GM21390 (cell line): ENCODE results near the gene MOCS2.

ENCODE experiments used
- ATAC-seq: cut with Tn5 transposase; IDR thresholded peaks from one replicate; pipeline ENCODE4 v1.9.1; 2021; ENCODE audit not compliant: unreplicated experiment

Gene MOCS2

GRCh38 chr5:53095931-53096525 lies 13.5 kb downstream of the MOCS2 start:
- peak; percentile 88 for ATAC-seq

- ATAC-seq: no peak
These were observed 14.3 kb downstream of the MOCS2 start for GRCh38 chr5:53095217-53095616.

GRCh38 chr5:53092242-53092641 lies 17.3 kb downstream of the MOCS2 start:
- no peak for ATAC-seq

GRCh38 chr5:53091289-53091688 lies 18.3 kb downstream of the MOCS2 start:
- ATAC-seq: no peak

- ATAC-seq: no peak
These were observed 19.3 kb downstream of the MOCS2 start for GRCh38 chr5:53090229-53090628.

GRCh38 chr5:53089481-53089991 lies 20.0 kb downstream of the MOCS2 start:
- peak; percentile 87 for ATAC-seq

GRCh38 chr5:53087621-53088121 lies 21.9 kb downstream of the MOCS2 start:
- no peak for ATAC-seq

- no peak for ATAC-seq
These were observed 22.4 kb downstream of the MOCS2 start for GRCh38 chr5:53087171-53087570.

- ATAC-seq: no peak
These were observed 24.9 kb downstream of the MOCS2 start for GRCh38 chr5:53084546-53085255.

- ATAC-seq: no peak
These were observed 25.6 kb downstream of the MOCS2 start for GRCh38 chr5:53083927-53084326.

GRCh38 chr5:53080271-53080670 lies 29.3 kb downstream of the MOCS2 start:
- ATAC-seq: no peak

- ATAC-seq: no peak
These were observed 33.5 kb downstream of the MOCS2 start for GRCh38 chr5:53076014-53076583.

GRCh38 chr5:53073348-53073747 lies 36.2 kb downstream of the MOCS2 start:
- no peak for ATAC-seq

GRCh38 chr5:53071738-53072137 lies 37.8 kb downstream of the MOCS2 start:
- ATAC-seq: no peak

- no peak for ATAC-seq
These were observed 38.3 kb downstream of the MOCS2 start for GRCh38 chr5:53071298-53071697.

- no peak for ATAC-seq
These were observed 39.9 kb downstream of the MOCS2 start for GRCh38 chr5:53069626-53070025.

- no peak for ATAC-seq
These were observed 41.2 kb downstream of the MOCS2 start for GRCh38 chr5:53068291-53068836.

GRCh38 chr5:53067641-53068040 lies 41.9 kb downstream of the MOCS2 start:
- ATAC-seq: no peak

- ATAC-seq: no peak
These were observed 43.5 kb downstream of the MOCS2 start for GRCh38 chr5:53066088-53066487.

GRCh38 chr5:53063791-53064190 lies 45.8 kb downstream of the MOCS2 start:
- ATAC-seq: no peak

- no peak for ATAC-seq
These were observed 46.4 kb downstream of the MOCS2 start for GRCh38 chr5:53063176-53063575.

- ATAC-seq: no peak
These were observed 50.3 kb downstream of the MOCS2 start for GRCh38 chr5:53059281-53059680.
